Measurements from ENCODE around the gene CARNS1. TPM values are rescaled to one million over a fixed set of nuclear protein-coding genes. Genes with fewer than 3 reads are reported as not detected.

The CARNS1 gene
- total and polyA plus RNA-seq, 7 experiments from 2014 or later = 0.53 to 14.2 (median 4.3) TPM

DNA sequence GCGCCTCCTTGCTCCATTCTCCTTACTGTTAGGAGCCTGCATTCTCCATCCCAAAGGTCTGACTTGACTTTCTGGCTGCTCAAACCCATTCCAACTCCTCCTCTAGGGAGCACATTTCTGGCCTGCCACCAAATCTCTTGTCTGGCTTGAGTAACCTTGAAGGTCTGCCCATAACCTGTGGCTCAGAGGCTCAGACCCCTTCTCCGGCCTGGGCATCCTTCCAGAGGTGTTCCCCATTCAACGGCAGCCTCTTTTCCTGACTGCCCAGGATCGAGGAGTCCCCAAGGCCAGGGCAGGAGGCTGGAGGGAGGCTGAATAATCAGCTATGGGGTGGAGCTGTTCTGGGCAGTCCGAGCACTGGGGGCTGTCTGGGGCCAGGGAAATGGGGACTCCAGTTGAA, 21.5 kb upstream of the CARNS1 start:
- peaks cover 0 to 16% (median 0%) of the 10 kb centered on the region in 5 donors for H3K36me3 Mint-ChIP-seq
- ChIA-PET POLR2A (interaction anchor here (0.6 to 25.4 kb wide), 4 partner anchors 14 to 89 kb away, joined by 4 to 1530 read pairs (median 12); partner anchors contain the start of genes AIP, CARNS1, PTPRCAP and RPS6KB2), CTCF (interaction anchor here (0.6 kb wide), 1 partner anchor 25 kb away, joined by 4 read pairs; no protein-coding TSS in a partner anchor)
- peak overlapping the region; percentile 36 to 90 (median 60) for H3K4me3 Mint-ChIP-seq
- no peak overlapping the region for H3K4me3 ChIP-seq (ENCODE audit: low read length)
- H3K9me3 ChIP-seq (ENCODE audit: control insufficient read depth in 2 of 3, low read length in 3 of 3) = no peaks in the 10 kb centered on the region
- ATAC-seq (no peak), DNase-seq (no peak)
- peaks cover 8 to 45% (median 13%) of the 10 kb centered on the region in 3 experiments for H3K36me3 ChIP-seq (ENCODE audit: control insufficient read depth in 2 of 3, insufficient read depth in 3 of 3, low read length in 3 of 3)
- no peaks in the 10 kb centered on the region for H3K27me3 ChIP-seq (ENCODE audit: control insufficient read depth in 2 of 2, insufficient read depth in 2 of 2, low read length in 2 of 2)
- H3K9me3 Mint-ChIP-seq = no peaks in the 10 kb centered on the region
- peaks cover 43 to 70% (median 50%) of the 10 kb centered on the region in 7 donors for H3K4me1 Mint-ChIP-seq
- peaks cover 26 to 37% of the 10 kb centered on the region in 2 donors for H3K4me1 ChIP-seq (ENCODE audit: control insufficient read depth in 2 of 2, insufficient read depth in 2 of 2, low read length in 2 of 2)
- peaks cover 0 to 2% (median 0%) of the 10 kb centered on the region in 5 donors for H3K27me3 Mint-ChIP-seq
- intact Hi-C loops (cut with micrococcal nuclease) = loop anchor here (5.0 kb wide), 2 partner anchors 33 to 277 kb away; partner anchors contain the start of genes KDM2A (in 1 of the 2) and RPS6KB2 (in 1 of the 2)
- H3K27ac Mint-ChIP-seq = peak overlapping the region in 3 of 9 donors; percentile 11 to 84 (median 70)
- H3K27ac ChIP-seq (ENCODE audit: low read depth, low read length) = no peak overlapping the region

GRCh38 chr11:67395555-67396258, 19.8 kb upstream of the CARNS1 start:
- H3K27ac Mint-ChIP-seq = peak overlapping the region in 6 of 9 donors; percentile 41 to 92 (median 83)
- peaks cover 0 to 24% (median 0%) of the 10 kb centered on the region in 5 donors for H3K36me3 Mint-ChIP-seq
- Histone ChIP-seq H3K27me3 (ENCODE audit: control insufficient read depth in 2 of 2, insufficient read depth in 2 of 2, low read length in 2 of 2) (no peaks in the 10 kb centered on the region), H3K36me3 (ENCODE audit: control insufficient read depth in 2 of 3, insufficient read depth in 3 of 3, low read length in 3 of 3) (peaks cover 13 to 59% (median 14%) of the 10 kb centered on the region in 3 experiments), H3K4me3 (ENCODE audit: low read length) (no peak overlapping the region), H3K4me1 (ENCODE audit: control insufficient read depth in 2 of 2, insufficient read depth in 2 of 2, low read length in 2 of 2) (peaks cover 35 to 49% of the 10 kb centered on the region in 2 donors), H3K9me3 (ENCODE audit: control insufficient read depth in 2 of 3, low read length in 3 of 3) (no peaks in the 10 kb centered on the region), H3K27ac (ENCODE audit: low read depth, low read length) (no peak overlapping the region)
- ATAC-seq (no peak), DNase-seq (no peak)
- CTCF ChIA-PET = interaction anchor here (0.6 to 1.5 kb wide), 3 partner anchors 11 to 313 kb away, joined by 3 to 4 read pairs (median 3); partner anchors contain the start of gene PTPRCAP
- H3K27me3 Mint-ChIP-seq = no peaks in the 10 kb centered on the region
- H3K4me3 Mint-ChIP-seq = peak overlapping the region in 2 of 10 donors; percentile 35 to 42
- POLR2A ChIA-PET = interaction anchor here (0.6 to 25.4 kb wide), 6 partner anchors 9 to 285 kb away, joined by 3 to 1530 read pairs (median 8); partner anchors contain the start of genes CARNS1, PTPRCAP and RPS6KB2
- no peaks in the 10 kb centered on the region for H3K9me3 Mint-ChIP-seq
- peaks cover 35 to 70% (median 47%) of the 10 kb centered on the region in 7 donors for H3K4me1 Mint-ChIP-seq
- intact Hi-C loops (cut with micrococcal nuclease) = no loop called here

- peak overlapping the region in 7 of 9 donors; percentile 29 to 92 (median 81) for H3K27ac Mint-ChIP-seq
Measured at GRCh38 chr11:67396259-67396581, 19.3 kb upstream of the CARNS1 start.

GRCh38 chr11:67396587-67397389, 18.7 kb upstream of the CARNS1 start:
- Mint-ChIP-seq H3K36me3 (peaks cover 0 to 26% (median 0%) of the 10 kb centered on the region in 5 donors), H3K9me3 (no peaks in the 10 kb centered on the region), H3K27ac (peak overlapping the region; percentile 64 to 96 (median 87)), H3K27me3 (no peaks in the 10 kb centered on the region), H3K4me3 (peak overlapping the region; percentile 62 to 81 (median 72)), H3K4me1 (peaks cover 28 to 64% (median 45%) of the 10 kb centered on the region in 7 donors)
- H3K4me3 ChIP-seq (ENCODE audit: low read length) = no peak overlapping the region
- intact Hi-C loops (cut with micrococcal nuclease) = no loop called here
- ATAC-seq (no peak), DNase-seq (peak in 2 of 9 donors; percentile 32 to 52)
- H3K36me3 ChIP-seq (ENCODE audit: control insufficient read depth in 2 of 3, insufficient read depth in 3 of 3, low read length in 3 of 3) = peaks cover 13 to 62% (median 14%) of the 10 kb centered on the region in 3 experiments
- POLR2A ChIA-PET = interaction anchor here (0.6 to 25.4 kb wide), 14 partner anchors 8 to 286 kb away, joined by 3 to 1530 read pairs (median 3); partner anchors contain the start of genes CARNS1, CDK2AP2, PITPNM1 and POLD4
- CTCF ChIA-PET = interaction anchor here (0.6 to 1.5 kb wide), 4 partner anchors 12 to 272 kb away, joined by 3 to 5 read pairs (median 3); partner anchors contain the start of gene PTPRCAP
- no peaks in the 10 kb centered on the region for H3K9me3 ChIP-seq (ENCODE audit: control insufficient read depth in 2 of 3, low read length in 3 of 3)
- H3K27me3 ChIP-seq (ENCODE audit: control insufficient read depth in 2 of 2, insufficient read depth in 2 of 2, low read length in 2 of 2) = no peaks in the 10 kb centered on the region
- H3K4me1 ChIP-seq (ENCODE audit: control insufficient read depth in 2 of 2, insufficient read depth in 2 of 2, low read length in 2 of 2) = peaks cover 30 to 43% of the 10 kb centered on the region in 2 donors
- H3K27ac ChIP-seq (ENCODE audit: low read depth, low read length) = peak overlapping the region; percentile 75

More at GRCh38 chr11:67396259-67396581, 19.3 kb upstream of the CARNS1 start:
- Histone ChIP-seq H3K4me3 (ENCODE audit: low read length) (no peak overlapping the region), H3K27ac (ENCODE audit: low read depth, low read length) (peak overlapping the region; percentile 75), H3K27me3 (ENCODE audit: control insufficient read depth in 2 of 2, insufficient read depth in 2 of 2, low read length in 2 of 2) (no peaks in the 10 kb centered on the region), H3K9me3 (ENCODE audit: control insufficient read depth in 2 of 3, low read length in 3 of 3) (no peaks in the 10 kb centered on the region), H3K36me3 (ENCODE audit: control insufficient read depth in 2 of 3, insufficient read depth in 3 of 3, low read length in 3 of 3) (peaks cover 13 to 62% (median 14%) of the 10 kb centered on the region in 3 experiments), H3K4me1 (ENCODE audit: control insufficient read depth in 2 of 2, insufficient read depth in 2 of 2, low read length in 2 of 2) (peaks cover 33 to 44% of the 10 kb centered on the region in 2 donors)
- intact Hi-C loops (cut with micrococcal nuclease) = no loop called here
- Mint-ChIP-seq H3K27me3 (no peaks in the 10 kb centered on the region), H3K9me3 (no peaks in the 10 kb centered on the region), H3K4me1 (peaks cover 30 to 66% (median 46%) of the 10 kb centered on the region in 7 donors), H3K4me3 (peak overlapping the region in 6 of 10 donors; percentile 9 to 69 (median 44)), H3K36me3 (peaks cover 0 to 26% (median 0%) of the 10 kb centered on the region in 5 donors)
- ChIA-PET POLR2A (interaction anchor here (0.6 to 25.4 kb wide), 7 partner anchors 9 to 285 kb away, joined by 3 to 1530 read pairs (median 5); partner anchors contain the start of genes CARNS1, PTPRCAP and RPS6KB2), CTCF (interaction anchor here (0.6 to 1.5 kb wide), 4 partner anchors 11 to 314 kb away, joined by 3 to 5 read pairs (median 4); partner anchors contain the start of gene PTPRCAP)
- DNase-seq (no peak), ATAC-seq (no peak)

DNA sequence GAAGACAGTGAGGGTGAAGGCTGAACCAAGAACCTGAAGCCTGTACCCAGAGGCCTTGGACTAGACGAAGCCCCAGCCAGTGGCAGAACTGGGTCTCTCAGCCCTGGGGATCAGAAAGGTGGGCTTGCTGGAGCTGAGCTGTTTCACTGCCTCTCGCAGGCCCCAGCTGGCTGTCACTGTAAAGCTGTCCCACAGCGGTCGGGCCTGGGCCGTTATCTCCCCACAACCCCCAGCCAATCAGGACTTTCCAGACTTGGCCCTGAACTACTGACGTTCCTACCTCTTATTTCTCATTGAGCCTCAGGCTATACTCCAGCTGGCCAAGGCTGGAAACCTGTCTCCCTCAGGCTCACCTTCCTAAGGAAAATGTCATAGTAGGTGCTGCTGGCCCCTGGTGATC, 17.9 kb upstream of the CARNS1 start:
- POLR2A ChIA-PET = interaction anchor here (0.8 to 25.4 kb wide), 10 partner anchors 12 to 154 kb away, joined by 3 to 1530 read pairs (median 3); partner anchors contain the start of genes CARNS1, CDK2AP2, PITPNM1 and PTPRCAP
- H3K36me3 Mint-ChIP-seq = peaks cover 0 to 26% (median 0%) of the 10 kb centered on the region in 5 donors
- intact Hi-C loops (cut with micrococcal nuclease) = no loop called here
- no peaks in the 10 kb centered on the region for H3K27me3 Mint-ChIP-seq
- peak overlapping the region; percentile 38 to 94 (median 77) for H3K27ac Mint-ChIP-seq
- H3K9me3 Mint-ChIP-seq = no peaks in the 10 kb centered on the region
- peaks cover 28 to 59% (median 44%) of the 10 kb centered on the region in 7 donors for H3K4me1 Mint-ChIP-seq
- Histone ChIP-seq H3K36me3 (ENCODE audit: control insufficient read depth in 2 of 3, insufficient read depth in 3 of 3, low read length in 3 of 3) (peaks cover 13 to 59% (median 14%) of the 10 kb centered on the region in 3 experiments), H3K27me3 (ENCODE audit: control insufficient read depth in 2 of 2, insufficient read depth in 2 of 2, low read length in 2 of 2) (no peaks in the 10 kb centered on the region), H3K4me3 (ENCODE audit: low read length) (no peak overlapping the region), H3K9me3 (ENCODE audit: control insufficient read depth in 2 of 3, low read length in 3 of 3) (no peaks in the 10 kb centered on the region), H3K27ac (ENCODE audit: low read depth, low read length) (peak overlapping the region; percentile 75), H3K4me1 (ENCODE audit: control insufficient read depth in 2 of 2, insufficient read depth in 2 of 2, low read length in 2 of 2) (peaks cover 36 to 47% of the 10 kb centered on the region in 2 donors)
- no peak for DNase-seq
- H3K4me3 Mint-ChIP-seq = peak overlapping the region; percentile 14 to 75 (median 51)
- CTCF ChIA-PET = interaction anchor here (0.6 to 1.0 kb wide), 2 partner anchors 56 to 73 kb away, joined by 3 read pairs; no protein-coding TSS in a partner anchor
- ATAC-seq = no peak

Measured in naive thymus-derived CD4-positive, alpha-beta T cell (primary cell).